Measurements from ENCODE around the gene THOP1.
"Not testable (repeated sequence)": the region's sequence is repeated elsewhere in the genome, so short reads cannot be mapped to it uniquely, and the experiment has no call there.

THOP1 gene

GRCh38 chr19:2813235-2814160 lies 28.2 kb downstream of the THOP1 start:
- peak in 1 of 56 donors; percentile 10 for DNase-seq

GRCh38 chr19:2814426-2814825 lies 29.1 kb downstream of the THOP1 start:
- DNase-seq = no peak

- no peak for DNase-seq
These were observed 29.9 kb downstream of the THOP1 start for GRCh38 chr19:2815191-2815614.

DNA sequence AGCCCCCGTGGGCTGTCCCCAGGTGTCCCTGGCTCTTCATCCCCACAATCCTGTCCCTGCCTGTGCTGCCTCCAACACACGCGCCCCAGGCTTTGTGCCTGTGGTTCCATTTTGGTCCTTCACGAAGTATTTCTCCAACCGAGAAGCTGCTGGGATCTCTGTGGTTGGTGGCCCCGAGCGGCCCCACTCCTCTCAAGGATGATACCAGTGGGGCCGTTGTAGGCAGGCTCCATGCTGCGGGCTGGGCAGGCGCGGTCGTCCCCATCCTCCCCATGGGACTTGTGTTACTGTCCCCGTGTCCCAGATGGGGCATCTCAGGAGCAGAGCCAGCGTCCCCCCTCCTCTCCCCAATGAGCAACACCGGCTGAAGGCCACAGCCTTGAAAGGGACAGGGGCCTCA lies 30.6 kb downstream of the THOP1 start:
- DNase-seq = no peak

DNA sequence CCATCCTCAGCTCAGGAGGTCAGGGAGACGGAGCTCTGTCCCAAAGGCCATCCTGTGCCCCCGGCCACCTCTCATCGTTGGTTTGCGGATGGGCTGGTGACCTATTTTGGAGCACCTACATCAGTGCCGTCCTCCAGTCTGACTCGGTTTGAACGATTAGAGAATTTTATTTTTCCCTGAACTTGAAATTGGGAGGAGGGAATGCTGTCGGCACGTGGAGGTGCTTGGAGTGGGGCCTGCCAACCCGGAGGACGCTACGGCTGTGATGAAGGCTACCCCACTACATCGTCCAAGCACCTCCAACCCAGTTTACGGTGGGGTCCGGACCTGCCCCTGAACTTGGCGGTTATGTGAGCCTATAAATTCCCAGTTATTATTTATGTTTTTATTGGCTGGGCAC lies 31.3 kb downstream of the THOP1 start:
- no peak for DNase-seq

DNA sequence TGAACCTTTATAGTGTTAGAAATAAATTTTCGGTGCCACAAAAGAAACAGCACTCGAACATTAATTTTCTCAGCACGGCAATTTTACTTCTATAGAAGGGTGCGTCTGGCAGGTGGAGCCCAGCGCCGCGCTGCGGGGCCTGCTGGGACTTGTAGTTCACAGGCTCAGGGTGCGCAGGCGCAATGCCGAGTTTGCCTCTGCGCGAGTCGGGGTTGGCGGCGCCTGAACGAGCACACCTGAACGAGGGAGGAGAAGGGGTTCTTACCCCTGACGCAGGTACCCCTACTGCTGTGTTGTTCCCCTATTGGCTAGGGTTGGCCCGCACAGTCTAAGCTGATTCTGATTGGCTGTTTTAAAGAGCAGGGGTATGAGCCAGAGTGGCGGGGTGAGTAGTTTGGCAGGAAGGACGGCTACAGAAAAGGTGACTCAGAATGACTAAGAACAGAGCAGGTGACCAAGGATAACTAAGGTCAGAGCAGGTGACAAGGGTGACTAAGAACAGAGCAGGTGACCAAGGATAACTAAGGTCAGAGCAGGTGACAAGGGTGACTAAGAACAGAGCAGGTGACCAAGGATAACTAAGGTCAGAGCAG lies 32.0 kb downstream of the THOP1 start:
- not testable (repeated sequence) for DNase-seq

- peak in 55 of 56 donors; percentile 58 to 96 (median 89) for DNase-seq
These were observed 34.3 kb downstream of the THOP1 start, which contains the start of gene ZNF554 for GRCh38 chr19:2819540-2820111. ZNF554 (plus strand) TSS chr19:2819868; CDS start chr19:2820072, 204 bp downstream.

- peak in 4 of 56 donors; percentile 12 to 45 (median 40) for DNase-seq
These were observed 34.9 kb downstream of the THOP1 start for GRCh38 chr19:2820112-2820702.

GRCh38 chr19:2822846-2823245 lies 37.5 kb downstream of the THOP1 start:
- no peak for DNase-seq

DNA sequence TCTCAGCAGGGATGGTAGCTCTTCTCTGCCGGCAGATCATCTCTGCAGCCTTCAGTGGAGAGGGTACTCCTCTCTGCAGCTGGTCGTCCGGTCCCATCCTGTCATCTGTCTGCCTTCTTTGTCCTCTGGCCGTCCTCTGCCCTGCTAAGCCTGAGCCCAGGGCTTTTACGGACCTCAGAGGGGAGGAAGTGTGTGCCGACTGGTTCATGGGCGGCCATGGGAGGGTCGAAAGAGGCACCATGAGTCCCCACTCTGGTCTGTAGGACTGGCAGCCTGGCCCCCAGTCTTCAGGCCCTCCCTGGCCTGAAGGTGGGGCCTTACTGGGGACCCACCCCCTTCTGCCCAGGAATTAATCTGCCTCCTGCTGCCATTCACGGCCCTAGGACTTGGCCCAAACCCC lies 38.3 kb downstream of the THOP1 start:
- DNase-seq = no peak

DNA sequence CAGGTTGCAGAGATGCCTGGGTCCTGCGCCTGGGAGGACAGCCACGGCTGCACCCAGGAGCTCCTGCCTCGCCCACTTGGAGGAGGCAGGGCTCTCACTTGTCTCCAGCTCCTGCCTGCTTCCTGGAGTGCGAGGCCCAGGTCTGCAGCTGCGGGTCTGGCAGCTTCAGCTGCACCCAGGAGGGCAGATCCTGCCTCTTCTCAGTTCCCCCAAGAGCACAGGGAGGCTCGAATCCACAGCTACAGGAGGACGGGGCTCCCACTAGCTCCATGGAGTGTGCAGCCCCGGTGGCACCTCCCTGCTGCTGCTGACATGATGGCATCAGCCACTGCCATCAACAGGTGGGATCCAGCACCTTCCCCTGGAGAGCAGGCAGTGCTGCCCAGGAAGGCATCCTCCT lies 38.8 kb downstream of the THOP1 start:
- DNase-seq = no peak

GRCh38 chr19:2827022-2827421 lies 41.7 kb downstream of the THOP1 start:
- no peak for DNase-seq

- no peak for DNase-seq
These were observed 42.7 kb downstream of the THOP1 start for GRCh38 chr19:2827840-2828489.

- DNase-seq = no peak
These were observed 49.1 kb downstream of the THOP1 start for GRCh38 chr19:2834294-2834871.

GRCh38 chr19:2837430-2837829 lies 52.1 kb downstream of the THOP1 start:
- no peak for DNase-seq

DNA sequence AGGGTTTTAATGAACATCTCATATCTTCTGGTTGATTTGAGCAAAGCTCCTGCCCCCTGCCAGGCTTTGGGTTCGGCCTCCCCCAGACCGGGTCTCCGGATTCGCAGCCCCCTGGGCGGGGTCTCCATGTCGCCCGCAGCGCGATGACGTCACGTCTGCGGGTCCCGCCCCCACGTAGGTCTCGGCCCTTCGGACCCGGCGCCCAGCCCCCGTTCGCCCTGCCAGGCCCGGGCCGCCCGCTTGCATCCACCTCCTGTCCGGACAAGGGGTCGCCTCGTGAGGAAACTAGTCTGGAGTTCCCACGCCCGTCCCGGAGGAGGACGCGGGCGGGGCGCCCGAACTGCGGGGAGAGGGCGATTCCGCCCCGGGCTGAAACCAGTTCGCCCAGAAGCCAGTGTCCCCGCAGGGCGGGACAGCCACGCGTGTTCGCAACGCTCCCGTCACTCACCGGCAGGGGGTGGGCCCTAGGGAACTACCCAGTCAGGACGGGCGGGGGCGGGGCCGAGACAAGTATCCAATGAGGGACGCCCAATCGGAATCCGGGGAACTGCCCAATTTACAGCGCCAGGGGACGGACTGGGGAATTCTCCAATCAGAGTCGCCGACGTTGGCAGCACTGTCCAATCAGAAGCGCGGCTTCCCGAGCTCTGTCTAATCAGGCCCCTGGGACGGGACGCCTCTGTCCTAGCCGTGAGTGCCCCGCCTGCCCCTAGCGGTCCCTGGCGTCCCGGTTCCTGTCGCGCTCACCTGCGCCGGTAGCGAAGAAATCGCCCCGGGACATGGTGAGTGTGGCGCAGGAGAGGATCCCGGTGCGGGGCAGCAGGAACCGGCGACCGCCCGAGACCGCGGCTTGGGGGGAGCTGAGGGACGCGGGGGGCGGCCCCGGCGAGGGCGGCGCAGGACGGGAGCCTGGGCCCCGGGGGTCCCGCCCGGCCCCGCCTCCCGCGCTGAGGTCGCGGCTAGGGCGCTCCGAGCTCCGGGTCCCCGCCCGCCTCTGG lies 55.8 kb downstream of the THOP1 start, which contains the start of gene ZNF555:
TSS of gene ZNF555 (plus strand) at position 682 of the 998 bp plus-strand sequence. CDS start at position 780, 98 bp downstream.
- DNase-seq = peak; percentile 93 to 100 (median 99)

DNA sequence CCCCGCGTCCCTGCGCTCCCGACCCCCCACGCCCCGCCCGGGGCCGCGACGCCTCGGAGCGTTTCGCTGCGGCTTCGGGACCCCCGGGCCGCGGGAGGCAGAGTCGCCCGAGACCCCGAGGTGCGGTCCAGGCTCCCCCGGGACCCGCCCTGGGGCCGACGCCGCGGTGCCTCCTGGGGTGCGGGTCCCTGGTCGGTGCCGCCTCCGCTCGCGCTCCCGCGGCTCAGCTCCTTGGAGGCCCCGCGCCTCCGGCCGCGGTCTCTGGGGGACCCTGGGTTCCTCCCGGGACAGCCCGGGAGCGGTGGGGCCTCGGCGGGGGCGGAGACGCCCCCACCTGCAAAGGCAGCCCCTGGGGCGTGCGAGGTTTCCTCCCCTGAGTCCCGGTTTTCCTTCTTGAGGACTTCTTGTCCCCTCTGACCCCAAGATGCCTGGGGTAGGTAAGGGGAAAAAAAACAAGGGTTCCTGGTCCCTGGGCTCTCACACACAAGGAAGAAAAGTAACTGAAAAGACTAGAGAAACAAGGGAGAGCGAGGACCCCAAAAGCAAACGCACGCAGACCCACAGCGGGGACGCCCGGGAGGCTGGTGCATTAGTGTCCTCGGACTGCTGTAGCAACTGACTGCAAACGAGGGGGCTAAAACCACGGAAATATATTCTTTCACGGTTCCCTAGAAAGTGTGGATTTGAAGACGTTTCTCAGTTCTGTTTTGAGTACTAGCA lies 56.7 kb downstream of the THOP1 start:
- DNase-seq = no peak

DNA sequence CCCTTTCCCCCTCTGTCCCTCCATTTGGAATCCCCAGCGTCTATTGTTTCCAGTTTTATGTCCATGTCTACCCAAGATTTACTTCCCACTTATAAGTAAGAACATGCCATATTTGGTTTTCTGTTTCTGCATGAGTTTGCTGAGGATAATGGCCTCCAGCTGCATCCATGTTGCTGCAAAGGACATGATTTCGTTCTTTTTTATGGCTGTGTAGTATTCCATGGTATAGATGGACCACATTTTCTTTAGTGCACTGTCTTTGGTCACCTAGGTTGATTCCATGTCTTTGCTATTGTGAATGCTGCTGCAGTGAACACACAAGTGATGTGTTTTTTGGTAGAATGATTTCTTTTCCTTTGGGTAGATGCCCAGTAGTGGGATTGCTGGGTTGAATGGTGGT lies 59.8 kb downstream of the THOP1 start:
- no peak for DNase-seq
